Activated CD8-positive, alpha-beta memory T cell treated with anti-CD3 and anti-CD28 coated beads, Interleukin-2, amount 10 ng/mL, durations not matched to agents 7 days and 5 days (primary cell): ENCODE results near the gene SSU72. TPM values are rescaled to one million over a fixed set of nuclear protein-coding genes. Genes with fewer than 3 reads are reported as not detected.
"Not testable (repeated sequence)": the region's sequence is repeated elsewhere in the genome, so short reads cannot be mapped to it uniquely, and the experiment has no call there.

Experiments used
- ATAC-seq: fragments of 150-1000 bp; cut with Tn5 transposase; one replicate; pipeline ENCODE4 v1.10.0; 2021; ENCODE audit warnings: moderate library complexity
- CTCF ChIA-PET: fragments of 350-600 bp; sonication (Branson Sonifier 250); formaldehyde crosslinking; loops from one replicate; lab custom pipeline; 2021; ENCODE audit warnings: antibody characterized with exemption; lab: Charles Lee
- DNase-seq: peaks from one replicate; pipeline ENCODE4 v3.0.0-alpha.2; 2020
- H3K27ac Mint-ChIP-seq: one replicate; pipeline ENCODE4 v1.8.0; 2021; ENCODE audit warnings: mild to moderate bottlenecking, mixed read lengths
- H3K27me3 Mint-ChIP-seq: one replicate; pipeline ENCODE4 v1.8.0; 2021; ENCODE audit warnings: mixed read lengths
- H3K36me3 Mint-ChIP-seq: one replicate; pipeline ENCODE4 v1.8.0; 2021; ENCODE audit warnings: mild to moderate bottlenecking, mixed read lengths
- H3K4me1 Mint-ChIP-seq: one replicate; pipeline ENCODE4 v1.8.0; 2021; ENCODE audit warnings: mixed read lengths
- H3K4me3 Mint-ChIP-seq: one replicate; pipeline ENCODE4 v1.8.0; 2021; ENCODE audit warnings: mild to moderate bottlenecking, moderate library complexity, mixed read lengths
- H3K9me3 Mint-ChIP-seq: one replicate; pipeline ENCODE4 v1.8.0; 2022; ENCODE audit warnings: low read depth, mixed read lengths
- total RNA-seq, 2 experiments: library from RNA; stranded (reverse); gene quantifications; one replicate each; pipeline ENCODE4 v1.2.3, GENCODE V29; 2021

The SSU72 gene
- total RNA-seq, 2 experiments from 2014 or later: 114 to 132 TPM

- Mint-ChIP-seq H3K4me1 (peaks cover 26% of the 10 kb centered on the region), H3K4me3 (peak overlapping the region; percentile 82), H3K27ac (peak overlapping the region; percentile 85), H3K27me3 (no peaks in the 10 kb centered on the region), H3K36me3 (peaks cover under 1% of the 10 kb centered on the region), H3K9me3 (no peaks in the 10 kb centered on the region)
- DNase-seq: no peak
- no peak for ATAC-seq
- CTCF ChIA-PET: no interaction called here
These were observed 63.6 kb downstream of the SSU72 start for GRCh38 chr1:1510912-1511532.

GRCh38 chr1:1509465-1509850, 65.2 kb downstream of the SSU72 start:
- DNase-seq, ATAC-seq, H3K27ac Mint-ChIP-seq, H3K4me3 Mint-ChIP-seq, H3K36me3 Mint-ChIP-seq, CTCF ChIA-PET, H3K27me3 Mint-ChIP-seq, H3K9me3 Mint-ChIP-seq: not testable (repeated sequence)
- peaks cover 36% of the 10 kb centered on the region for H3K4me1 Mint-ChIP-seq

GRCh38 chr1:1508775-1509464, 65.7 kb downstream of the SSU72 start:
- ATAC-seq, H3K27ac Mint-ChIP-seq, H3K36me3 Mint-ChIP-seq, H3K4me3 Mint-ChIP-seq, CTCF ChIA-PET, DNase-seq, H3K9me3 Mint-ChIP-seq, H3K27me3 Mint-ChIP-seq: not testable (repeated sequence)
- H3K4me1 Mint-ChIP-seq: peaks cover 35% of the 10 kb centered on the region

- no peaks in the 10 kb centered on the region for H3K27me3 Mint-ChIP-seq
- peaks cover 30% of the 10 kb centered on the region for H3K4me1 Mint-ChIP-seq
- H3K9me3 Mint-ChIP-seq: no peaks in the 10 kb centered on the region
- H3K36me3 Mint-ChIP-seq: no peaks in the 10 kb centered on the region
- no peak overlapping the region for H3K27ac Mint-ChIP-seq
- DNase-seq (no peak), ATAC-seq (no peak)
- CTCF ChIA-PET: no interaction called here
- H3K4me3 Mint-ChIP-seq: no peak overlapping the region
These were observed 67.4 kb downstream of the SSU72 start for GRCh38 chr1:1507305-1507704.

- H3K4me1 Mint-ChIP-seq: peaks cover 25% of the 10 kb centered on the region
- not testable (repeated sequence) for H3K27me3 Mint-ChIP-seq, H3K36me3 Mint-ChIP-seq, H3K4me3 Mint-ChIP-seq, DNase-seq, H3K9me3 Mint-ChIP-seq, ATAC-seq
- H3K27ac Mint-ChIP-seq: peak overlapping the region; percentile 92
- CTCF ChIA-PET: interaction anchor here (0.6 to 1.9 kb wide), 4 partner anchors 63 to 442 kb away, joined by 3 to 11 read pairs (median 3); no protein-coding TSS in a partner anchor
These were observed 68.9 kb downstream of the SSU72 start for GRCh38 chr1:1505801-1506200.

- CTCF ChIA-PET: interaction anchor here (0.6 to 1.9 kb wide), 9 partner anchors 13 to 442 kb away, joined by 3 to 11 read pairs (median 4); partner anchors contain the start of gene AURKAIP1
- not testable (repeated sequence) for H3K36me3 Mint-ChIP-seq, H3K9me3 Mint-ChIP-seq, H3K27me3 Mint-ChIP-seq
- DNase-seq (peak; percentile 59), ATAC-seq (peak; percentile 52)
- Mint-ChIP-seq H3K4me3 (peak overlapping the region; percentile 60), H3K4me1 (peaks cover 24% of the 10 kb centered on the region), H3K27ac (peak overlapping the region; percentile 92)
These were observed 69.3 kb downstream of the SSU72 start for GRCh38 chr1:1505366-1505798.

GRCh38 chr1:1504777-1505365, 69.8 kb downstream of the SSU72 start:
- DNase-seq (peak; percentile 85), ATAC-seq (peak; percentile 71)
- Mint-ChIP-seq H3K4me1 (peaks cover 24% of the 10 kb centered on the region), H3K27ac (peak overlapping the region; percentile 92), H3K4me3 (peak overlapping the region; percentile 60)
- CTCF ChIA-PET: interaction anchor here (0.9 to 1.9 kb wide), 9 partner anchors 13 to 199 kb away, joined by 3 to 11 read pairs (median 4); partner anchors contain the start of gene AURKAIP1
- not testable (repeated sequence) for H3K36me3 Mint-ChIP-seq, H3K9me3 Mint-ChIP-seq, H3K27me3 Mint-ChIP-seq

- H3K9me3 Mint-ChIP-seq, ATAC-seq, H3K27ac Mint-ChIP-seq, CTCF ChIA-PET, H3K4me1 Mint-ChIP-seq, DNase-seq, H3K27me3 Mint-ChIP-seq, H3K4me3 Mint-ChIP-seq: not testable (repeated sequence)
- peaks cover 32% of the 10 kb centered on the region for H3K36me3 Mint-ChIP-seq
These were observed 79.1 kb downstream of the SSU72 start for GRCh38 chr1:1495461-1495975.

GRCh38 chr1:1494311-1494710, 80.4 kb downstream of the SSU72 start:
- H3K27me3 Mint-ChIP-seq, CTCF ChIA-PET, H3K9me3 Mint-ChIP-seq, DNase-seq, H3K4me1 Mint-ChIP-seq, H3K4me3 Mint-ChIP-seq, ATAC-seq, H3K27ac Mint-ChIP-seq: not testable (repeated sequence)
- peaks cover 43% of the 10 kb centered on the region for H3K36me3 Mint-ChIP-seq

Other genes starting within 250 kb of the SSU72 start
- gene TAS1R3, start 243.6 kb downstream of the SSU72 start, total RNA-seq: under 1 TPM; 0.77 to 0.82 TPM
- gene DVL1, start 225.4 kb downstream of the SSU72 start, total RNA-seq: 10 to 100 TPM; 35.2 to 42.0 TPM
- gene MXRA8, start 216.3 kb downstream of the SSU72 start, total RNA-seq: under 1 TPM in 1 of 2 experiments, not detected in 1; 0.61 TPM
- 100 to 1,000 TPM; 139 to 141 TPM for gene AURKAIP1, start 199.7 kb downstream of the SSU72 start, total RNA-seq
- 100 to 1,000 TPM; 120 to 124 TPM for gene CCNL2, start 175.5 kb downstream of the SSU72 start, total RNA-seq
- 100 to 1,000 TPM in 1 of 2 experiments, 10 to 100 TPM in 1; 95.2 to 130 TPM for gene MRPL20, start 167.6 kb downstream of the SSU72 start, total RNA-seq
- gene ANKRD65, start 153.6 kb downstream of the SSU72 start, total RNA-seq: not detected
- under 1 TPM; 0.20 to 0.28 TPM for gene VWA1, start 139.2 kb downstream of the SSU72 start, total RNA-seq
- gene ATAD3C, start 125.2 kb downstream of the SSU72 start, total RNA-seq: under 1 TPM; 0.38 to 0.87 TPM
- 10 to 100 TPM; 46.5 to 63.3 TPM for gene ATAD3B, start 103.1 kb downstream of the SSU72 start, total RNA-seq
- gene ATAD3A, start 62.7 kb downstream of the SSU72 start, total RNA-seq: 10 to 100 TPM; 45.1 to 58.9 TPM
- under 1 TPM; 0.38 to 0.61 TPM for gene TMEM240, start 34.2 kb downstream of the SSU72 start, total RNA-seq
- gene FNDC10, start 25.3 kb upstream of the SSU72 start, total RNA-seq: 1 to 10 TPM; 3.1 to 4.4 TPM
- gene MIB2, start 40.6 kb upstream of the SSU72 start, total RNA-seq: 10 to 100 TPM; 40.0 to 48.3 TPM
- 1 to 10 TPM in 1 of 2 experiments, under 1 TPM in 1; 0.79 to 1.2 TPM for gene MMP23B, start 57.3 kb upstream of the SSU72 start, total RNA-seq
- gene CDK11B, start 84.1 kb upstream of the SSU72 start, total RNA-seq: 10 to 100 TPM; 40.5 to 45.9 TPM
- gene SLC35E2B, start 117.9 kb upstream of the SSU72 start, total RNA-seq: 10 to 100 TPM; 46.2 to 50.9 TPM
- 100 to 1,000 TPM in 1 of 2 experiments, 10 to 100 TPM in 1; 80.5 to 100 TPM for gene CDK11A, start 149.5 kb upstream of the SSU72 start, total RNA-seq
- 100 to 1,000 TPM in 1 of 2 experiments, 10 to 100 TPM in 1; 97.9 to 100 TPM for gene NADK, start 203.6 kb upstream of the SSU72 start, total RNA-seq